ENCODE results near the gene FAM135A.

Gene FAM135A

GRCh38 chr6:70413114-70413991 is at the start of gene FAM135A:
FAM135A (plus strand) TSS chr6:70413508; CDS start chr6:70428343, 14,835 bp downstream.
- DNase-seq (ENCODE audit: low read depth, low spot score) = peak; percentile 92

- DNase-seq (ENCODE audit: low read depth, low spot score) = no peak
Measured at GRCh38 chr6:70363741-70364493, 49.4 kb upstream of the FAM135A start.

- DNase-seq (ENCODE audit: low read depth, low spot score) = peak; percentile 10
Measured at GRCh38 chr6:70369332-70369950, 43.9 kb upstream of the FAM135A start.

- DNase-seq (ENCODE audit: low read depth, low spot score) = no peak
Measured at GRCh38 chr6:70370496-70370895, 42.8 kb upstream of the FAM135A start.

- DNase-seq (ENCODE audit: low read depth, low spot score) = peak; percentile 34
Measured at GRCh38 chr6:70371454-70372105, 41.7 kb upstream of the FAM135A start.

- DNase-seq (ENCODE audit: low read depth, low spot score) = no peak
Measured at GRCh38 chr6:70375166-70375565, 38.1 kb upstream of the FAM135A start.

GRCh38 chr6:70375882-70376281 is 37.4 kb upstream of the FAM135A start:
- no peak for DNase-seq (ENCODE audit: low read depth, low spot score)

GRCh38 chr6:70376628-70377027 is 36.7 kb upstream of the FAM135A start:
- DNase-seq (ENCODE audit: low read depth, low spot score) = no peak

GRCh38 chr6:70377372-70377771 is 35.9 kb upstream of the FAM135A start:
- DNase-seq (ENCODE audit: low read depth, low spot score) = no peak

- no peak for DNase-seq (ENCODE audit: low read depth, low spot score)
Measured at GRCh38 chr6:70379473-70380013, 33.8 kb upstream of the FAM135A start.

- no peak for DNase-seq (ENCODE audit: low read depth, low spot score)
Measured at GRCh38 chr6:70380252-70380651, 33.1 kb upstream of the FAM135A start.

- no peak for DNase-seq (ENCODE audit: low read depth, low spot score)
Measured at GRCh38 chr6:70380771-70381416, 32.4 kb upstream of the FAM135A start.

- DNase-seq (ENCODE audit: low read depth, low spot score) = no peak
Measured at GRCh38 chr6:70381417-70381782, 31.9 kb upstream of the FAM135A start.

GRCh38 chr6:70385901-70386300 is 27.4 kb upstream of the FAM135A start:
- no peak for DNase-seq (ENCODE audit: low read depth, low spot score)

GRCh38 chr6:70388814-70389213 is 24.5 kb upstream of the FAM135A start:
- no peak for DNase-seq (ENCODE audit: low read depth, low spot score)

GRCh38 chr6:70389261-70389660 is 24.0 kb upstream of the FAM135A start:
- no peak for DNase-seq (ENCODE audit: low read depth, low spot score)

GRCh38 chr6:70390067-70390466 is 23.2 kb upstream of the FAM135A start:
- DNase-seq (ENCODE audit: low read depth, low spot score) = no peak

- DNase-seq (ENCODE audit: low read depth, low spot score) = no peak
Measured at GRCh38 chr6:70391492-70391891, 21.8 kb upstream of the FAM135A start.

- no peak for DNase-seq (ENCODE audit: low read depth, low spot score)
Measured at GRCh38 chr6:70394518-70395300, 18.6 kb upstream of the FAM135A start.

- no peak for DNase-seq (ENCODE audit: low read depth, low spot score)
Measured at GRCh38 chr6:70395301-70395672, 18.0 kb upstream of the FAM135A start.
